ENCODE measurements around the gene CHRM5. TPM values are rescaled to one million over a fixed set of nuclear protein-coding genes. Genes with fewer than 3 reads are reported as not detected.

CHRM5 gene
- total RNA-seq, 4 donors from 2014 or later: not detected

DNA sequence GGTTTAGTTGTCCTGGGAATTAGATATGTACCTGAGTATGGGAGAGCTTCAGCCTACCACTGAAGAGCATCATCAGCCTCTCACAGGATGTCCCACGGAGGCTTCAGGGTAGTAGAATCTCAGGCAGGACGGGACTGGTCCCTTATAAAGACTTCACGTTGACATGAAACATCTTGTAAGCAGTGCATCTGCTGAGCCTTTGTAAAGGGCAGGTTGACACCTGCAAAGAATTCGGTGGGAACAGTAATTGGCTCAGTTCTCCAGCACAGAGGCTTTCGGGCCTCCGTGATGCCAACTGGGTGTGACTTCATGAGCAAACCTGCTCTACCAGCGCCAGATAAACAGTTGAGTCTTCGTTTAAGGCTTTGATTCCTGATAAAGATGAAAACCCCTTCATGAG, 97.6 kb downstream of the CHRM5 start:
- Histone ChIP-seq H3K36me3 (no peaks in the 10 kb centered on the region), H3K27me3 (no peaks in the 10 kb centered on the region), H3K27ac (peak overlapping the region; percentile 70 to 80 (median 76)), H3K9me3 (no peaks in the 10 kb centered on the region), H3K4me1 (peaks cover 0 to 26% (median 0%) of the 10 kb centered on the region in 3 donors), H3K4me3 (no peak overlapping the region)
- 28 to 69% methylated on average over 3 to 8 of the region's 8 CpGs for WGBS, 2 donors
- intact Hi-C loops (cut with DNase I): loop anchor here (5.0 kb wide), 1 partner anchor 141 kb away; no protein-coding TSS in a partner anchor
- no peak for TF ChIP-seq POLR2A (IDR thresholded peaks at IDR 0.05)
- TF ChIP-seq, protein P1, sequence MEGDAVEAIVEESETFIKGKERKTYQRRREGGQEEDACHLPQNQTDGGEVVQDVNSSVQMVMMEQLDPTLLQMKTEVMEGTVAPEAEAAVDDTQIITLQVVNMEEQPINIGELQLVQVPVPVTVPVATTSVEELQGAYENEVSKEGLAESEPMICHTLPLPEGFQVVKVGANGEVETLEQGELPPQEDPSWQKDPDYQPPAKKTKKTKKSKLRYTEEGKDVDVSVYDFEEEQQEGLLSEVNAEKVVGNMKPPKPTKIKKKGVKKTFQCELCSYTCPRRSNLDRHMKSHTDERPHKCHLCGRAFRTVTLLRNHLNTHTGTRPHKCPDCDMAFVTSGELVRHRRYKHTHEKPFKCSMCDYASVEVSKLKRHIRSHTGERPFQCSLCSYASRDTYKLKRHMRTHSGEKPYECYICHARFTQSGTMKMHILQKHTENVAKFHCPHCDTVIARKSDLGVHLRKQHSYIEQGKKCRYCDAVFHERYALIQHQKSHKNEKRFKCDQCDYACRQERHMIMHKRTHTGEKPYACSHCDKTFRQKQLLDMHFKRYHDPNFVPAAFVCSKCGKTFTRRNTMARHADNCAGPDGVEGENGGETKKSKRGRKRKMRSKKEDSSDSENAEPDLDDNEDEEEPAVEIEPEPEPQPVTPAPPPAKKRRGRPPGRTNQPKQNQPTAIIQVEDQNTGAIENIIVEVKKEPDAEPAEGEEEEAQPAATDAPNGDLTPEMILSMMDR (IDR thresholded peaks at IDR 0.05): no peak
- DNase-seq: no peak

DNA sequence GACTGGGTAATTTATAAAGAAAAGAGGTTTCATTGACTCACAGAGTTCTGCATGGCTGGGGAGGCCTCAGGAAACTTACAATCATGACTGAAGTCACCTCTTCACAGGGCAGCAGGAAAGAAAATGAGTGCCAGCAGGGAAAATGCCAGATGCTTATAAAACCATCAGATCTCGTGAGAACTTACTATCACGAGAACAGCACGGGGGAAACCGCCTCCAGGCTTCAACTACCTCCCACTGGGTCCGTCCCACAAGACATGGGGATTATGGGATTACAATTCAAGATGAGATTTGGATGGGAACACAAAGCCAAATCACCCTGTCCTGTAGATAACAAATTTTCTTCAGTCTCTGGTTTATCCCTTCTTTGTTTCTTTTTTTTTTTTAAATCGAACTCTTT, 101.7 kb downstream of the CHRM5 start:
- Histone ChIP-seq H3K27ac (no peak overlapping the region), H3K36me3 (no peaks in the 10 kb centered on the region), H3K27me3 (no peaks in the 10 kb centered on the region), H3K9me3 (no peaks in the 10 kb centered on the region), H3K4me1 (peaks cover 0 to 19% (median 0%) of the 10 kb centered on the region in 3 donors), H3K4me3 (no peak overlapping the region)
- WGBS, 2 donors: 73 to 81% methylated on average over 6 of the region's 6 CpGs
- no peak for DNase-seq
- intact Hi-C loops (cut with DNase I): no loop called here
- no peak for TF ChIP-seq POLR2A (IDR thresholded peaks at IDR 0.05)
- TF ChIP-seq, protein P1 (IDR thresholded peaks at IDR 0.05): no peak

DNA sequence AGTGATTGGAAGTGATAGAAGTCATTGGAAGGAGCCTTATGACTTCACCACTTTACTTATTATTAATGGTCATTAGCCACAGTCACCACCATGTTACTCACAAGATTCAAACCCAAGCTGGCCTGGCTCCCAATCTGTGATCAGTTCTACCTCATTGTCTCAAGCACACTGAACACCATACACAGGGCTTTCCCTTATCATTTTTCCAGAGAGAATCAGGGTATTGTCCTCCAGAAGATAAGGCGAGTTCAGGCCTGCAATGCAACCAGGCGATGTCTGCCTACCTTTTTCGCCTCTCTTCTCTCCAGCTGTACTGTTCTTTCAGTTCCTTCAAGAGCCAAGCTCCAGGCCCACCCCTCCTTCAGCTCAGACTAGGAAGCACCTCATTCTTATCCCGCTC, 108.5 kb downstream of the CHRM5 start:
- intact Hi-C loops (cut with DNase I): no loop called here
- Histone ChIP-seq H3K27me3 (no peaks in the 10 kb centered on the region), H3K4me3 (no peak overlapping the region), H3K36me3 (no peaks in the 10 kb centered on the region), H3K4me1 (no peaks in the 10 kb centered on the region), H3K27ac (no peak overlapping the region), H3K9me3 (no peaks in the 10 kb centered on the region)
- 78 to 81% methylated on average over 4 of the region's 4 CpGs for WGBS, 2 donors
- TF ChIP-seq POLR2A (IDR thresholded peaks at IDR 0.05): no peak
- TF ChIP-seq, protein P1 (IDR thresholded peaks at IDR 0.05): no peak
- no peak for DNase-seq

DNA sequence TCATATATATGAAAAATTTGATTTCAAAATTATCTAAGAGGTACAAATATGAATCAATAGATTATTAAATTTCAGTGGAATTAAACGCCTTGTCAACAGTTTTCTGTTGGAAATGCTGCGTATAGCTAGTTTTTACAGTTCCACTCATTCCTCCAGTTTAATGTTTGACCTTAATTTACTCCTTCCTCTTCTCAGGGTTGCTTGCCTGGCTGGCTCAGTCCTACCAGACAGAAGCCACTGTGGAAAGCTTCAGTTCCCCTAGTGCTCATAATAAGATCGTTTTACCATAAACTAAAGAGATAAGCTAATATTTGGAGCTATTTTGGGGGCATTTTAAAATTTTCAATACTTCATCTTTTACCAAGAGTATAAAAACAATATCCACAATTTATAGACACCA, 110.6 kb downstream of the CHRM5 start:
- Histone ChIP-seq H3K27ac (no peak overlapping the region), H3K36me3 (peaks cover 0 to 14% (median 0%) of the 10 kb centered on the region in 3 donors), H3K4me3 (no peak overlapping the region), H3K4me1 (peaks cover 0 to 5% (median 0%) of the 10 kb centered on the region in 3 donors), H3K9me3 (no peaks in the 10 kb centered on the region), H3K27me3 (no peaks in the 10 kb centered on the region)
- TF ChIP-seq, protein P1 (IDR thresholded peaks at IDR 0.05): no peak
- TF ChIP-seq POLR2A (IDR thresholded peaks at IDR 0.05): no peak
- 86 to 91% methylated on average over 3 of the region's 3 CpGs for WGBS, 2 donors
- no peak for DNase-seq
- intact Hi-C loops (cut with DNase I): no loop called here

DNA sequence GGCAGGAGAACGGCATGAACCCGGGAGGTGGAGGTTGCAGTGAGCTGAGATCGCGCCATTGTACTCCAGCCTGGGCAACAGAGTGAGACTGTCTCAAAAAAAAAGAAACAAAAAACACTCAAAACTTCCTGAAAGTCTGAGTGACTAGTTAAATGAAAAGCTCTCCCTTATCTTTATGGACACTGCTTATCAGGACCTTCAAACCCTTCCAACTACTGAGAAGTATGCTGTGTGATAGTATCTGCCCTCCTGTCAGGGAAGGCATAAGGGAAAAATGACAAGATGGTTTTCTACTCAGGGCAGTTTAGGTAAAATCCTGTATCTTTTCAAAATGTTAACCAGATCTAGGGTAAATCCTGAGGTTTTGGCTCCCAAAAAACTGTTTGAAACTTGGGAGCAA, 111.6 kb downstream of the CHRM5 start:
- DNase-seq: no peak
- intact Hi-C loops (cut with DNase I): no loop called here
- peaks cover 0 to 12% (median 0%) of the 10 kb centered on the region in 3 donors for H3K4me1 ChIP-seq
- H3K9me3 ChIP-seq: no peaks in the 10 kb centered on the region
- H3K36me3 ChIP-seq: peaks cover 0 to 22% (median 0%) of the 10 kb centered on the region in 3 donors
- H3K27ac ChIP-seq: no peak overlapping the region
- no peak for TF ChIP-seq POLR2A (IDR thresholded peaks at IDR 0.05)
- TF ChIP-seq, protein P1 (IDR thresholded peaks at IDR 0.05): no peak
- 98 to 100% methylated on average over 4 of the region's 4 CpGs for WGBS, 2 donors
- no peaks in the 10 kb centered on the region for H3K27me3 ChIP-seq
- no peak overlapping the region for H3K4me3 ChIP-seq

All from esophagus squamous epithelium (tissue), 5 donors.